Neural cell (in vitro differentiated cells): ENCODE measurements around the gene RNF4. TPM values are rescaled to one million over a fixed set of nuclear protein-coding genes. Genes with fewer than 3 reads are reported as not detected.
"Not testable (repeated sequence)": the region's sequence is repeated elsewhere in the genome, so short reads cannot be mapped to it uniquely, and the experiment has no call there.

Source experiments
- H2AFZ ChIP-seq: fragments of 200-600, 300-800 bp; sonication (generic), shearing (Covaris generic); 2 replicates; pipeline ENCODE4 v1.6.0; 2014; ENCODE audit warnings: low read depth, mild to moderate bottlenecking, antibody characterized with exemption, low read length, moderate library complexity
- H3F3A ChIP-seq: fragments of 200-600 bp; shearing (Covaris generic); 2 replicates; pipeline ENCODE4 v1.6.1; 2016; ENCODE audit warnings: mild to moderate bottlenecking, moderate library complexity, mixed read lengths, antibody characterized with exemption, low read length; ENCODE audit not compliant: insufficient read depth, poor library complexity, severe bottlenecking
- H3K27ac ChIP-seq: fragments of 200-600, 300-800 bp; sonication (generic), shearing (Covaris generic); 2 replicates; pipeline ENCODE4 v1.5.1; 2014; ENCODE audit warnings: mild to moderate bottlenecking, low read length, moderate library complexity
- H3K27me3 ChIP-seq: fragments of 300-800, 200-600 bp; sonication (generic), shearing (Covaris generic); 2 replicates; pipeline ENCODE4 v1.6.0; 2014; ENCODE audit warnings: mild to moderate bottlenecking, low read depth, low read length, moderate library complexity; ENCODE audit not compliant: insufficient read depth
- H3K36me3 ChIP-seq: fragments of 300-800, 200-600 bp; sonication (generic), shearing (Covaris generic); 2 replicates; pipeline ENCODE4 v1.5.1; 2014; ENCODE audit warnings: mild to moderate bottlenecking, antibody characterized with exemption, low read length, moderate library complexity; ENCODE audit not compliant: insufficient read depth
- H3K4me2 ChIP-seq: fragments of 300-800, 200-600 bp; sonication (generic), shearing (Covaris generic); 2 replicates; pipeline ENCODE4 v1.6.0; 2014; ENCODE audit warnings: mild to moderate bottlenecking, low read length
- H3K4me3 ChIP-seq: fragments of 300-800, 200-600 bp; sonication (generic), shearing (Covaris generic); 2 replicates; pipeline ENCODE4 v1.5.1; 2014; ENCODE audit warnings: mild to moderate bottlenecking, low read length, moderate library complexity
- H3K79me2 ChIP-seq: fragments of 200-600 bp; shearing (Covaris generic); replicated peaks from 2 replicates; pipeline ENCODE4 v1.6.0; 2014; ENCODE audit warnings: mild to moderate bottlenecking, low read length, moderate library complexity; ENCODE audit not compliant: insufficient read depth
- H3K9ac ChIP-seq: fragments of 300-800, 200-600 bp; sonication (generic), shearing (Covaris generic); 2 replicates; pipeline ENCODE4 v1.6.1; 2016; ENCODE audit warnings: mild to moderate bottlenecking, low read length, mixed read lengths
- H3K9me2 ChIP-seq: fragments of 200-600 bp; shearing (Covaris generic); 2 replicates; pipeline ENCODE4 v1.6.1; 2016; ENCODE audit warnings: mild to moderate bottlenecking, low read length, mixed read lengths; ENCODE audit not compliant: insufficient read depth
- H3K9me3 ChIP-seq: fragments of 200-600, 300-800 bp; sonication (generic), shearing (Covaris generic); 2 replicates; pipeline ENCODE4 v1.6.1; 2016; ENCODE audit warnings: mild to moderate bottlenecking, mixed run types, low read length, moderate library complexity, mixed read lengths
- H4K20me1 ChIP-seq: fragments of 200-600 bp; shearing (Covaris generic); 2 replicates; pipeline ENCODE4 v1.6.1; 2016; ENCODE audit warnings: mild to moderate bottlenecking, mixed run types; ENCODE audit not compliant: insufficient read depth
- EP300 ChIP-seq: fragments of 450-650 bp; conservative IDR thresholded peaks from 2 replicates; pipeline ENCODE4 v1.6.1; 2014; ENCODE audit warnings: antibody characterized with exemption, mild to moderate bottlenecking, moderate library complexity; ENCODE audit not compliant: poor library complexity, severe bottlenecking
- EZH2 ChIP-seq: fragments of 200-600, 300-800 bp; shearing (Covaris generic), sonication (generic); IDR thresholded peaks from 2 replicates; pipeline ENCODE4 v1.6.1; 2014; ENCODE audit warnings: antibody characterized with exemption, low read length, borderline replicate concordance, mild to moderate bottlenecking; ENCODE audit not compliant: insufficient read depth, poor library complexity, severe bottlenecking
- MXI1 ChIP-seq: fragments of 450-650 bp; conservative IDR thresholded peaks from 2 replicates; pipeline ENCODE4 v1.6.1; 2014; ENCODE audit warnings: antibody characterized with exemption, mild to moderate bottlenecking; ENCODE audit not compliant: poor library complexity, severe bottlenecking
- POLR2AphosphoS5 ChIP-seq: IDR thresholded peaks from 2 replicates; pipeline ENCODE4 v1.6.1; 2012
- RAD21 ChIP-seq: fragments of 450-650 bp; conservative IDR thresholded peaks from 2 replicates; pipeline ENCODE4 v1.6.1; 2014; ENCODE audit warnings: antibody characterized with exemption, mild to moderate bottlenecking, moderate library complexity
- REST ChIP-seq: IDR thresholded peaks from 2 replicates; pipeline ENCODE4 v1.6.1; 2012; ENCODE audit warnings: borderline replicate concordance
- SMC3 ChIP-seq: fragments of 450-650 bp; conservative IDR thresholded peaks from 2 replicates; pipeline ENCODE4 v1.6.1; 2014; ENCODE audit warnings: antibody characterized with exemption, mild to moderate bottlenecking, moderate library complexity; ENCODE audit not compliant: poor library complexity
- TAF1 ChIP-seq: IDR thresholded peaks from 2 replicates; pipeline ENCODE4 v1.6.1; 2012; ENCODE audit warnings: low read depth
- polyA plus RNA-seq: library from polyadenylated mRNA; depleted of rRNA; stranded (reverse); fragments of >200 nt; gene quantifications from 2 replicates; pipeline ENCODE4 v1.2.3, GENCODE V29; 2014
- TF ChIP-seq, protein P1 (sequence below): fragments of 450-650 bp; IDR thresholded peaks from 2 replicates; pipeline ENCODE4 v1.5.1; 2014; ENCODE audit warnings: antibody characterized with exemption, mild to moderate bottlenecking, moderate library complexity; ENCODE audit not compliant: poor library complexity, severe bottlenecking

Gene RNF4
- polyA plus RNA-seq, 1 donor from 2014 or later, result 48.2 TPM

DNA sequence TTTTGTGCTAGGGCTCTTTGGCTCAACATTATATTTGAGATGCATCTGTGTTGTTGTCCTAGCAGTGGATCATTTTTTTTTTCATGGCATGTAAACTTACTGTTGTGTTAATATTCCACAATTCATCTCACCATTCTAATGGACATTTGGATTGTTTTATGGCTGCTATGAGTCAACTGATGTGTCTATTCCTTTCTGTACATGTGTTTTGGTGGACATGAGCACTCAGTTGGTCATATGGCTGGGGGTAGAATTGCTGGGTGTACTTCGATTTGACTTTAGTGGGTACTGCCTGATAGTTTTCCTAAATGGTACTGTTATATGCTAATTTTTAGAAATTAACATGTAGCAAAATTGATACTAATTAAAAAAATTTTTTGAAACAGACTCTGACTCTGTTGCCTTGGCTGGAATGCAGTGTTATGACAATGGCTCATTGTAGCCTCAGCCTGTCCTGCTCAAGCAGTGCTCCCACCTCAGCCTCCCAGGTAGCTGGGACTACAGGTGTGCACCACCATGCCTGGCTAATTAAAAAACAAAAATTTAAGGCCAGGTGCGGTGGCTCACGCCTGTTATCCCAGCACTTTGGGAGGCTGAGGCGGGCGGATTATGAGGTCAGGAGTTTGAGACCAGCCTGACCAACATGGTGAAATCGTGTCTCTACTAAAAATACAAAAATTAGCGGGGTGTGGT lies 76.6 kb downstream of the RNF4 start:
- Histone ChIP-seq H3F3A (no peaks in the 10 kb centered on the region), H3K9ac (no peak overlapping the region), H2AFZ (no peak overlapping the region), H3K4me2 (no peak overlapping the region), H3K27me3 (no peaks in the 10 kb centered on the region), H3K79me2 (peaks cover 80% of the 10 kb centered on the region), H3K9me2 (no peaks in the 10 kb centered on the region), H3K27ac (no peak overlapping the region), H4K20me1 (no peaks in the 10 kb centered on the region), H3K36me3 (no peaks in the 10 kb centered on the region), H3K4me3 (no peak overlapping the region), H3K9me3 (no peaks in the 10 kb centered on the region)
- TF ChIP-seq SMC3, result no peak
- no peak for TF ChIP-seq POLR2AphosphoS5
- TF ChIP-seq MXI1, result no peak
- no peak for TF ChIP-seq REST
- no peak for TF ChIP-seq EZH2
- no peak for TF ChIP-seq EP300
- TF ChIP-seq TAF1, result no peak
- TF ChIP-seq RAD21, result no peak
- TF ChIP-seq, protein P1, sequence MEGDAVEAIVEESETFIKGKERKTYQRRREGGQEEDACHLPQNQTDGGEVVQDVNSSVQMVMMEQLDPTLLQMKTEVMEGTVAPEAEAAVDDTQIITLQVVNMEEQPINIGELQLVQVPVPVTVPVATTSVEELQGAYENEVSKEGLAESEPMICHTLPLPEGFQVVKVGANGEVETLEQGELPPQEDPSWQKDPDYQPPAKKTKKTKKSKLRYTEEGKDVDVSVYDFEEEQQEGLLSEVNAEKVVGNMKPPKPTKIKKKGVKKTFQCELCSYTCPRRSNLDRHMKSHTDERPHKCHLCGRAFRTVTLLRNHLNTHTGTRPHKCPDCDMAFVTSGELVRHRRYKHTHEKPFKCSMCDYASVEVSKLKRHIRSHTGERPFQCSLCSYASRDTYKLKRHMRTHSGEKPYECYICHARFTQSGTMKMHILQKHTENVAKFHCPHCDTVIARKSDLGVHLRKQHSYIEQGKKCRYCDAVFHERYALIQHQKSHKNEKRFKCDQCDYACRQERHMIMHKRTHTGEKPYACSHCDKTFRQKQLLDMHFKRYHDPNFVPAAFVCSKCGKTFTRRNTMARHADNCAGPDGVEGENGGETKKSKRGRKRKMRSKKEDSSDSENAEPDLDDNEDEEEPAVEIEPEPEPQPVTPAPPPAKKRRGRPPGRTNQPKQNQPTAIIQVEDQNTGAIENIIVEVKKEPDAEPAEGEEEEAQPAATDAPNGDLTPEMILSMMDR, result no peak

- Histone ChIP-seq H3K4me2 (no peak overlapping the region), H3K79me2 (peaks cover 78% of the 10 kb centered on the region), H2AFZ (no peak overlapping the region), H3K36me3 (no peaks in the 10 kb centered on the region), H3K27ac (no peak overlapping the region), H3K27me3 (no peaks in the 10 kb centered on the region), H3K9me3 (no peaks in the 10 kb centered on the region), H3F3A (no peaks in the 10 kb centered on the region), H3K9ac (no peak overlapping the region), H4K20me1 (no peaks in the 10 kb centered on the region), H3K4me3 (no peak overlapping the region), H3K9me2 (no peaks in the 10 kb centered on the region)
- no peak for TF ChIP-seq EP300
- TF ChIP-seq, protein P1, result no peak
Observed at GRCh38 chr4:2546286-2546823, 77.4 kb downstream of the RNF4 start.

GRCh38 chr4:2546961-2547691 lies 78.2 kb downstream of the RNF4 start:
- H2AFZ ChIP-seq, H3K4me3 ChIP-seq, H3K9ac ChIP-seq, H3K27ac ChIP-seq, H3K36me3 ChIP-seq, H3F3A ChIP-seq, H3K4me2 ChIP-seq, H3K27me3 ChIP-seq, H3K9me3 ChIP-seq, H4K20me1 ChIP-seq, H3K9me2 ChIP-seq: not testable (repeated sequence)
- peaks cover 75% of the 10 kb centered on the region for H3K79me2 ChIP-seq
